Gastrocnemius medialis (tissue), 4 donors: ENCODE measurements around the gene HRC.
"Not testable (repeated sequence)": the region's sequence is repeated elsewhere in the genome, so short reads cannot be mapped to it uniquely, and the experiment has no call there.

ENCODE experiments used
- POLR2A ChIP-seq, 2 donors: fragments of 450-650 bp; IDR thresholded peaks; one replicate each; pipeline ENCODE4 v1.6.1; 2017; ENCODE audit warnings: antibody characterized with exemption in 2 of 2, mild to moderate bottlenecking in 2 of 2, moderate library complexity in 2 of 2
- TF ChIP-seq, protein P1 (sequence below), 5 experiments: fragments of 450-650 bp in 3 of 5; fragments of 200-600 bp in 2 of 5; sonication (generic) in 2 of 5; IDR thresholded peaks in 4 of 5; conservative IDR thresholded peaks in 1 of 5; 1 replicate in 4 of 5; 2 replicates in 1 of 5; pipeline ENCODE4 v1.5.1; 2016 to 2019; ENCODE audit warnings: antibody characterized with exemption in 5 of 5, mild to moderate bottlenecking in 3 of 5, moderate library complexity in 3 of 5

DNA sequence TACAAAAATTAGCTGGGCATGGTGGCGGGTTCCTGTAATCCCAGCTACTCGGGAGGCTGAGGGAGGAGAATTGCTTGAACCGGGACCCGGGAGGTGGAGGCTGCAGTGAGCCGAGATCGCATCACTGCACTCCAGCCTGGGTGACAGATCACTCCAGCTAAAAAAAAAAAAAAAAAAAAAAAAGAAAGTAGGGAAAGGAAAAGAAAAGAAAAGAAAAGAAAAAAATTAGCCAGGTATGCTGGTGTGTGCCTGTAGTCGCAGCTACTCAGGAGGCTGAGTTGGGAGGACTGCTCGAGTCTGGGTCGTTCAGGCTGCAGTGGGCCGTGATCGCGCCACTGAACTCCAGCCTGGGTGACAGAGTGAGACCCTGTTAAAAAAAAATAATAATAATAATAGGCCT lies 28.0 kb downstream of the HRC start:
- TF ChIP-seq, protein P1, sequence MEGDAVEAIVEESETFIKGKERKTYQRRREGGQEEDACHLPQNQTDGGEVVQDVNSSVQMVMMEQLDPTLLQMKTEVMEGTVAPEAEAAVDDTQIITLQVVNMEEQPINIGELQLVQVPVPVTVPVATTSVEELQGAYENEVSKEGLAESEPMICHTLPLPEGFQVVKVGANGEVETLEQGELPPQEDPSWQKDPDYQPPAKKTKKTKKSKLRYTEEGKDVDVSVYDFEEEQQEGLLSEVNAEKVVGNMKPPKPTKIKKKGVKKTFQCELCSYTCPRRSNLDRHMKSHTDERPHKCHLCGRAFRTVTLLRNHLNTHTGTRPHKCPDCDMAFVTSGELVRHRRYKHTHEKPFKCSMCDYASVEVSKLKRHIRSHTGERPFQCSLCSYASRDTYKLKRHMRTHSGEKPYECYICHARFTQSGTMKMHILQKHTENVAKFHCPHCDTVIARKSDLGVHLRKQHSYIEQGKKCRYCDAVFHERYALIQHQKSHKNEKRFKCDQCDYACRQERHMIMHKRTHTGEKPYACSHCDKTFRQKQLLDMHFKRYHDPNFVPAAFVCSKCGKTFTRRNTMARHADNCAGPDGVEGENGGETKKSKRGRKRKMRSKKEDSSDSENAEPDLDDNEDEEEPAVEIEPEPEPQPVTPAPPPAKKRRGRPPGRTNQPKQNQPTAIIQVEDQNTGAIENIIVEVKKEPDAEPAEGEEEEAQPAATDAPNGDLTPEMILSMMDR (IDR thresholded peaks at IDR 0.05 in 4 of 5, conservative IDR thresholded peaks at IDR 0.05 in 1 of 5): not testable (repeated sequence)
- TF ChIP-seq POLR2A (IDR thresholded peaks at IDR 0.05): not testable (repeated sequence)
